ENCODE data around the gene SENP3.
"Not testable (repeated sequence)": the region's sequence is repeated elsewhere in the genome, so short reads cannot be mapped to it uniquely, and the experiment has no call there.

SENP3 gene

GRCh38 chr17:7591596-7591995 is 29.9 kb downstream of the SENP3 start:
- DNase-seq (ENCODE audit: extremely low read depth in 1 of 2, low read depth in 1 of 2) = no peak

- no peak for DNase-seq (ENCODE audit: extremely low read depth in 1 of 2, low read depth in 1 of 2)
These were observed 30.8 kb downstream of the SENP3 start for GRCh38 chr17:7592422-7593021.

GRCh38 chr17:7593296-7593695 is 31.6 kb downstream of the SENP3 start:
- DNase-seq (ENCODE audit: extremely low read depth in 1 of 2, low read depth in 1 of 2) = no peak

GRCh38 chr17:7597561-7597960 is 35.8 kb downstream of the SENP3 start:
- not testable (repeated sequence) for DNase-seq (ENCODE audit: extremely low read depth in 1 of 2, low read depth in 1 of 2)

- DNase-seq (ENCODE audit: extremely low read depth in 1 of 2, low read depth in 1 of 2) = no peak
These were observed 44.6 kb downstream of the SENP3 start for GRCh38 chr17:7606280-7606679.

GRCh38 chr17:7610641-7611040 is 48.9 kb downstream of the SENP3 start:
- DNase-seq (ENCODE audit: extremely low read depth in 1 of 2, low read depth in 1 of 2) = no peak

GRCh38 chr17:7611635-7612293 is 50.0 kb downstream of the SENP3 start:
- no peak for DNase-seq (ENCODE audit: extremely low read depth in 1 of 2, low read depth in 1 of 2)

GRCh38 chr17:7612294-7612640 is 50.5 kb downstream of the SENP3 start:
- no peak for DNase-seq (ENCODE audit: extremely low read depth in 1 of 2, low read depth in 1 of 2)

- no peak for DNase-seq (ENCODE audit: extremely low read depth in 1 of 2, low read depth in 1 of 2)
These were observed 52.2 kb downstream of the SENP3 start for GRCh38 chr17:7613769-7614424.

- peak; percentile 100 for DNase-seq (ENCODE audit: extremely low read depth in 1 of 2, low read depth in 1 of 2)
These were observed 52.9 kb downstream of the SENP3 start, which contains the start of gene FXR2 for GRCh38 chr17:7614425-7615264. Gene FXR2 (minus strand): TSS chr17:7614897. CDS start chr17:7614532, 365 bp downstream.

GRCh38 chr17:7615265-7615747 is 53.6 kb downstream of the SENP3 start:
- DNase-seq (ENCODE audit: extremely low read depth in 1 of 2, low read depth in 1 of 2) = no peak

GRCh38 chr17:7618608-7619007 is 56.9 kb downstream of the SENP3 start:
- no peak for DNase-seq (ENCODE audit: extremely low read depth in 1 of 2, low read depth in 1 of 2)

GRCh38 chr17:7620835-7621234 is 59.1 kb downstream of the SENP3 start:
- no peak for DNase-seq (ENCODE audit: extremely low read depth in 1 of 2, low read depth in 1 of 2)
